HL-60 (cell line): Measurements from ENCODE around the gene NRF1.
"Not testable (repeated sequence)": the region's sequence is repeated elsewhere in the genome, so short reads cannot be mapped to it uniquely, and the experiment has no call there.

Experiments used
- DNase-seq, 2 experiments: peaks; one replicate each; pipeline ENCODE4 v3.0.0-alpha.2; 2010 to 2020; ENCODE audit warnings: low read depth in 1 of 2, low spot score in 1 of 2
- H3K27ac ChIP-seq: fragments of 250-450 bp; sonication (Bioruptor Pico); replicated peaks from 2 replicates; pipeline ENCODE4 v1.5.1; 2020; ENCODE audit warnings: mild to moderate bottlenecking, moderate library complexity
- H3K27me3 ChIP-seq: fragments of 250-450 bp; sonication (Bioruptor Pico); 2 replicates; pipeline ENCODE4 v1.5.1; 2021; ENCODE audit warnings: mild to moderate bottlenecking, moderate library complexity; ENCODE audit not compliant: insufficient read depth, poor library complexity, severe bottlenecking
- H3K4me3 ChIP-seq: replicated peaks from 2 replicates; pipeline ENCODE4 v1.5.1; 2011; ENCODE audit warnings: mild to moderate bottlenecking, control low read depth, low read length; ENCODE audit not compliant: insufficient read depth
- CTCF ChIP-seq: IDR thresholded peaks from one replicate; pipeline ENCODE4 v1.5.1; 2011; ENCODE audit warnings: low read length, control low read depth, inconsistent platforms; ENCODE audit not compliant: insufficient read depth
- GABPA ChIP-seq: IDR thresholded peaks from 2 replicates; pipeline ENCODE4 v1.6.1; 2012; ENCODE audit warnings: low read depth
- POLR2AphosphoS5 ChIP-seq: IDR thresholded peaks from 2 replicates; pipeline ENCODE4 v1.6.1; 2012; ENCODE audit warnings: low read depth
- REST ChIP-seq: IDR thresholded peaks from 2 replicates; pipeline ENCODE4 v1.6.1; 2012; ENCODE audit warnings: low read depth; ENCODE audit not compliant: insufficient replicate concordance
- SPI1 ChIP-seq: IDR thresholded peaks from 2 replicates; pipeline ENCODE4 v1.6.1; 2012; ENCODE audit warnings: low read depth, mild to moderate bottlenecking, borderline replicate concordance

NRF1 gene

GRCh38 chr7:129657363-129657762 lies 45.8 kb downstream of the NRF1 start:
- Histone ChIP-seq H3K4me3 (no peak overlapping the region), H3K27ac (no peak overlapping the region), H3K27me3 (no peaks in the 10 kb centered on the region)
- DNase-seq, result no peak
- TF ChIP-seq REST (no peak), GABPA (no peak), POLR2AphosphoS5 (no peak), SPI1 (no peak), CTCF (no peak)

GRCh38 chr7:129659907-129660306 lies 48.4 kb downstream of the NRF1 start:
- not testable (repeated sequence) for H3K27me3 ChIP-seq, H3K4me3 ChIP-seq, DNase-seq, H3K27ac ChIP-seq

GRCh38 chr7:129661645-129662182 lies 50.2 kb downstream of the NRF1 start:
- no peak for DNase-seq
- no peak overlapping the region for H3K27ac ChIP-seq
- H3K27me3 ChIP-seq, result no peaks in the 10 kb centered on the region
- no peak overlapping the region for H3K4me3 ChIP-seq
- no peak for TF ChIP-seq CTCF
- no peak for TF ChIP-seq POLR2AphosphoS5
- no peak for TF ChIP-seq GABPA
- TF ChIP-seq REST, result no peak
- peak; percentile 38; the same call in 1 of the 2 replicates for TF ChIP-seq SPI1

GRCh38 chr7:129663240-129663639 lies 51.7 kb downstream of the NRF1 start:
- not testable (repeated sequence) for H3K27ac ChIP-seq, H3K27me3 ChIP-seq, H3K4me3 ChIP-seq, DNase-seq

- peak in 1 of 2 experiments; percentile 18 for DNase-seq
- Histone ChIP-seq H3K27ac (no peak overlapping the region), H3K4me3 (no peak overlapping the region), H3K27me3 (no peaks in the 10 kb centered on the region)
- TF ChIP-seq CTCF, result peak; percentile 8
- TF ChIP-seq SPI1, result no peak
- no peak for TF ChIP-seq REST
- no peak for TF ChIP-seq GABPA
- no peak for TF ChIP-seq POLR2AphosphoS5
Observed at GRCh38 chr7:129664029-129665012, 52.8 kb downstream of the NRF1 start.
